ENCODE measurements around the gene PRDX4.

DNA sequence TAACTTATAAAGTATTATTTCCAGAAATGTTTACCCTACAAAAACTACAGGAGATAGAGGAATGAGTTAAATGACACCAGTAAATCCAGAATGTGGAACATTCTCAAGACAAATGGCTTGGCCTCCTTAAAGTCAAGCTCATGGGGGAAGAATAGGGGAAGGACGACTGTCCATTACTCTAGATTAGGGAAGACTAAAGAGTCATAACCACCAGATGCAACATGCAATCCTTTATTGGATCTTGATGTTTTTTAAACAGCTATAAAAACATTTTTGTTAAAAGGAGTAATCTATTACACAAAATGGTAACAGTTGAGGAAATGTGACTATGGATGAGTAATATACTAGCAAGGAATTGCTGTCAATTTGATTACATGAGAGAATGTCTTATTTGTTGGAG is 64.7 kb downstream of the PRDX4 start:
- TF ChIP-seq, protein P1, sequence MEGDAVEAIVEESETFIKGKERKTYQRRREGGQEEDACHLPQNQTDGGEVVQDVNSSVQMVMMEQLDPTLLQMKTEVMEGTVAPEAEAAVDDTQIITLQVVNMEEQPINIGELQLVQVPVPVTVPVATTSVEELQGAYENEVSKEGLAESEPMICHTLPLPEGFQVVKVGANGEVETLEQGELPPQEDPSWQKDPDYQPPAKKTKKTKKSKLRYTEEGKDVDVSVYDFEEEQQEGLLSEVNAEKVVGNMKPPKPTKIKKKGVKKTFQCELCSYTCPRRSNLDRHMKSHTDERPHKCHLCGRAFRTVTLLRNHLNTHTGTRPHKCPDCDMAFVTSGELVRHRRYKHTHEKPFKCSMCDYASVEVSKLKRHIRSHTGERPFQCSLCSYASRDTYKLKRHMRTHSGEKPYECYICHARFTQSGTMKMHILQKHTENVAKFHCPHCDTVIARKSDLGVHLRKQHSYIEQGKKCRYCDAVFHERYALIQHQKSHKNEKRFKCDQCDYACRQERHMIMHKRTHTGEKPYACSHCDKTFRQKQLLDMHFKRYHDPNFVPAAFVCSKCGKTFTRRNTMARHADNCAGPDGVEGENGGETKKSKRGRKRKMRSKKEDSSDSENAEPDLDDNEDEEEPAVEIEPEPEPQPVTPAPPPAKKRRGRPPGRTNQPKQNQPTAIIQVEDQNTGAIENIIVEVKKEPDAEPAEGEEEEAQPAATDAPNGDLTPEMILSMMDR (IDR thresholded peaks at IDR 0.05), result no peak
- no peak for TF ChIP-seq POLR2A (IDR thresholded peaks at IDR 0.05)
